Right lung (tissue), 10 donors: ENCODE results near the gene SCN7A. TPM values are rescaled to one million over a fixed set of nuclear protein-coding genes. Genes with fewer than 3 reads are reported as not detected.

Experiments
- DNase-seq, 2 donors: peaks; one replicate each; pipeline ENCODE4 v3.0.0-alpha.2; 2013
- long read RNA-seq, 8 donors: transcript quantifications; one replicate each; lab custom pipeline, GENCODE V29; 2026
- polyA plus RNA-seq, 5 donors: library from polyadenylated mRNA; unstranded; fragments of 120-200 nt; gene quantifications; one replicate each; pipeline versions ENCODE4 v1.2.1 to v1.2.3, GENCODE V29; 2013; ENCODE audit warnings: inconsistent platforms in 1 of 5, low replicate concordance in 1 of 5; ENCODE audit not compliant: insufficient read length in 5 of 5, insufficient read depth in 1 of 5

The SCN7A gene
- 100 to 1,000 TPM in 2 of 5 donors, 10 to 100 TPM in 3; 45.2 to 123 (median 99.0) TPM for polyA plus RNA-seq
- long read RNA-seq, donor 1, partial matches to known transcripts: 9 of 9 reads
- long read RNA-seq, donor 1, other reads (novel, unspliced or antisense): 0 of 9 reads
- long read RNA-seq, donor 2, full-length matches to known transcripts: 1 of 1 reads
- long read RNA-seq, donor 2, partial matches to known transcripts: 0 of 1 reads
- long read RNA-seq, donor 2, other reads (novel, unspliced or antisense): 0 of 1 reads
- long read RNA-seq, donor 3: 0 reads
- long read RNA-seq, donor 4, partial matches to known transcripts: 0 of 1 reads
- long read RNA-seq, donor 4, other reads (novel, unspliced or antisense): 0 of 1 reads
- long read RNA-seq, donor 5, partial matches to known transcripts: 12 of 12 reads
- long read RNA-seq, donor 5, other reads (novel, unspliced or antisense): 0 of 12 reads
- long read RNA-seq, donor 6: 0 reads
- long read RNA-seq, donor 7, partial matches to known transcripts: 9 of 9 reads
- long read RNA-seq, donor 7, other reads (novel, unspliced or antisense): 0 of 9 reads
- long read RNA-seq, donor 8: 0 reads

DNA sequence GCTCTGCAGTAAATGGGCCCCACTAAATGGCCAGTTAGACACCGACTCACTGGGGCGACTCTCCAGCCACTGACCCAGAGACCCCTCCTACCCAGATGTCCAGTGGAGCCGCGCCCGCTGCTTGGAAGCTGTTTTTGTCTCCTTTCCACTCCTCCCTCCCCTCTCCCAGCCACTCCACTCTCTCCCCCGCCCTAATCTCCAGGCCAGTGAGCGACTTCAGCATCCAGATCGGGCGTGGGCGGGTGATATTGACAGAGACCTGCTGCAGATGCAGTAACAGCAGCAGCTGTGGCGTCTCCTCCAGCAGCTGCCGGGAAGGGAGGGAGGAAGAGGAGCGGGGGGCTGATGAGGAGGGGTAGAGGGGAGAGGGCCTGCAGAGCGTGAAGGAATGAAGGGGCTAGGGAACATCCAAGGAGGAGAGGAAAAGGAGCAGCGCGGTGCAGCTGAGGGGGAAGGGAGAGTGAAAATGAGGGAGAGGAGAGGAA is at the start of gene SCN7A:
TSS of gene SCN7A (minus strand) at position 110 of the 485 bp plus-strand sequence. CDS start 16,553 bp downstream, outside the sequence.
- DNase-seq: peak; percentile 95 to 96

DNA sequence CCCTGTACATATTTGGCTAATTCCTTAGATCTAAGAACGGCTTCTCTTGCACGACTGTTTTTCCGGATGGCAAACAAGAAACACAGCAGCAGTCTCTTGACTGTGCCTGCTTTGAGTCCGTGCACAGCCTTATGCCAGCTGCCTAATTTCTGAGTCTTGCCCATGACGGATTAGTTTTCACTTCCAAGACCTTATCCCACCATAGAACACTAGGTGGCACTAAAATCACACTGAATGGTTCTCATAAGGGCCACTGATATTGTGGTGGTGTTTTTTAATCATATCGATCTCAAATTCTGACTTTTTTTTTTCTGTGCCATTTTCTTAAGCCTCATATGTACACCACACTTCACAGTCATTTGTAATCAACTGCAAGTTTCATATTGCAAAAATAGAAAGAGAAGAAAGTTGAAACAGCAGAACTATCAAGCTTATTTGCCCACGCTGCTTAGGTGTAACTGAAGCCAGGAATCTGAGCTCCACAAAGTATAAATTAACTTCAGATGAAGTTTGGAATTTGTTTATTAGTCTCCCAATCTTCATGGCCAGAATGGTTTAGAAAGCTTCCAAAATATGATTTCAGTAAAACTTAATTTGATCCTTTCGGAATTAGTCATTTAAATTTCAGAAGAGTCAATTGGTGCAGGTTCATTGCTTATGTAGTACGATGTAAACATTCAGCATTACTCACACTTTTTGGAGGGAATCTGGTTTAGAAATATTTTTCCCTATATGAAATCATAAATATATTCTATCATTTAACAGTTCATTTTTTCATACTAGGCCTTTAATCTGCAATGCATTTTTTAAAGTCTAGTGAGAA is 45.5 kb upstream of the SCN7A start:
- peak; percentile 44 to 58 for DNase-seq

DNA sequence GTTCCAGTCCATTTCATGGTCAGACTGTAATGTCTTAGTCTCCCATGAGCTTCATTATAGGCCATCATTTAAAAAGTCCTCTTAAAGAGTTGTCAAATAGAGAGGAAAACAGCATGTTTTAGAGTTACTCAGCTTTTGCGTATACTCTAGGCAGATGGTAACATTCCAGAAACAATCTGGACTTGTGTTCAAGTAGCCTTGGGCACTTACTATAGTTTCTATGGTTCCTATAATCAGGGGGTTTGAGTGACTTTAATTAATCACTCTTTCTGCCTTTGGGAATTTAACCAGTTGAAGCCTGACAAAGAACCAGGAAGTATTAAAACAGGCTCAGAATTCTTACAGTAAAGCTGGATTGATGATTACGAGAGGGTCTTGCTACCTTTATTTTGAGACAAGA is 42.1 kb upstream of the SCN7A start:
- DNase-seq: no peak

DNA sequence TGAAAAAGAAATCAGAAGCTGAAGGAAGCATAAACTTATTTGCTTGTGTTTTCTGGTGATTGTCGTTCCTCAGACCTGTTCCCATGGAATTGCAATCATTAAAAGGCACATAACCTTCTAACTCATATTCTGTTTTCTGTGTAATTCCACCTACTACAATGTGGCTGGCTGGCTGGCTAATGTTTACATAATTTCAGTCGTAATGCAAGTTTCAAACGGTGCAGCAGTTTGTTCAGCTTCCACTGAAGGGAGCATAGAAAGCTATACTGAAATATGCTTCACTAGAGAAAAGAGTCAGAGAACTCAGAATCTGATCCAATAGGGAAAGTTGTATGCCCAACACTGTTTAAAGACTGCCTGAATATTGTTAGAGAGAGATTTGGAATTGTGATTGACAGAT is 27.1 kb upstream of the SCN7A start:
- no peak for DNase-seq

DNA sequence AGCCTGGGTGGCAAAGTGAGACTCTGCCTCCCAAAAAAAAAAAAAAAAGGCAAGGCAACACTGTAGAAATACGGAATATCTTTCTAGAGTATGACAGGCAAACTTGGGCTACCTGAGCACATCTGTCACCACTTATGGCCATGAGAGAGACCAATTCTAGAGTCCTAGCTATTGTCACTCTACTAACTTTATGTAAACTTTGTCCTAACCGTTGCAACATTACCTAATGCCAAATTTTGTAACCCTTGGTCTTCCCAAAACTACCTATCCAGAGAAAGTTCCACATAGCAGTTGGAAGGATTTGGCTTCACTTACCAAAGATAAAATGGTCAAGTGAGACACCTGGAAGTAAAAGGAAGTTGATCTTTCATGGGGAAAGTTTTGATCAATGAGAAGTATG is 26.6 kb upstream of the SCN7A start:
- DNase-seq: no peak

DNA sequence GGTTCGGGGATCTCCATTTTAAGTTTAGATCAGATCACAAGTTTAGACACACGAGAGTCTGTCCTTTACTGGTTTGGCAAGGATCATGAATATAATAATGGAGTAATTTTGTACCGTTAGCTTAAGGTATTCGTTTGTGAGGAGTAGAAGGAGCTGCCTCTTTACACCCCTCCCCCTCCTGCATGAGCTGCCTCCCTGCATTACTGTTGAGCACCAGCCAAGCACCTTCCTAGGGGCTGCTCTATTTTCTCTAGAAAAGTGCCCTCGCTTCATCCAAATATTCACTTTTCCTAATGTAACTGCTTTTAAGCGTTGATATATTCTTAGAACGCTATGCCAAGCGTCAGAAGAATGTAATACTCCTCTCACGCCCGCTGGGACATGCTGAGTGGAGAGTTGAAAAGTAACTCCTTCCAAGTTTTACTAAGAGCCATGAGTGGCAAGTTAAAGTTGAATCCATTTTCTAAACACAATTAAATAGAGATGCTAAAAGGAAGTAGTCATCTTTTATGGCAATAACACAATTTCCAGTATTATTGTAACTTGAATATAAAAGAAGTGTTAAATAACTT is 25.4 kb upstream of the SCN7A start:
- DNase-seq: no peak

DNA sequence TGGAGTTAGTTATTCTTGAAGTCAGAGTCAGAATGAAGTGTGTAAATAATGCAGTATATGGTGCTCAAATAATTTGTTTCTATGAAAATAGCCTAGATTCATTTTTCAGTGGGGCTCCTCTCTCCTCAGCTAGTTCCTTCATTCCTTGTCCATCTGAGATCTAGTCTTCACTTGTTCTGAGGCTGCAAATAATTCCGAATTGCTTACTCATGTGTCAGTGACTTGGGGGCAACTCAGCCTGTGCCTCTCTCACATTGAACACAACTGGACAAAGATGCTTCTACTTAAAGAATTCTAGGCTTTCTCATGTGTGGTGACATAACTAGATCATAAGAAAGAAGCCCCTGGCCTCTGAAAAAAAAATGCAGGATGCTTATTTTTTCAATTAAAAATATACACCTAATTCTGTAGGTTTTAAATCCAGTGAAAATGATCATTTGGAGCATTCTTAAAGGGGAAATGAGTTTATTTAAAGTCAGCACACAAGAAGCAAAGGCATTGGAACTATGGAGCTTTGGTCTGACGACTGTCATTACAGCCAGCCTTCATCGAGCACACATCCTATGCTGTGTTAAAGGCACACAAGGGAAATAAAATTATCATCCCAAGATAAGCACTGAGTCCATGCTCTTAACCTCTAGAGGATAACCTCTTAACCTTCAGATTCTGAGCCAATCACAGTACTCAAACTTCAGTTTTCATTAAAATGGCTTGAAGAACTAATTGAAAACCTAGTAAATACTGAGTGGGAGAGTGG is 24.8 kb upstream of the SCN7A start:
- DNase-seq: no peak

DNA sequence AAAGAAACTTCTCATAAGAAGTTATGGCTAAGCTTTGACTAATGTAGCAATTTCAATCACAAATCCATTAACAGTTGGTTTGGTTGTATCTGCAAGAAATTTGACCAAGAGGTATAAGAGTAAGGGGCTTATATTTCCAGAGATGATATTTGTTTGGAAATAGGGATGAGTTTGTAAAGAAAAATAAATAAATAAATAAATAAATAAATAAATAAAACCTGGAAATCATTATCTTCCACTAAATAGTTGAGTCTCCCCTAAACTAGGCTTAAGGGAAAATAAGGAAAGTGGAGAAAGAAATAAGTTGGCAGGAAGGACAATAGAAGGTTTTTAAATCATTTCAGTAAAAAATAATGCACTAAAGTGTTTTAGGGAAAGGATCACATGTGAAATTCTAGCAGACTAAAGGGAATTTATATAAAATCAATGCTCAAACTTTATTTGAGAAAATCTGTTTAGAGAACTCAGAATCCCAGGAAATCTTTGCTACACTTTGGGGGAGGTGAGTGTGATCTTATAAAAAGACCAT is 23.5 kb upstream of the SCN7A start:
- no peak for DNase-seq

DNA sequence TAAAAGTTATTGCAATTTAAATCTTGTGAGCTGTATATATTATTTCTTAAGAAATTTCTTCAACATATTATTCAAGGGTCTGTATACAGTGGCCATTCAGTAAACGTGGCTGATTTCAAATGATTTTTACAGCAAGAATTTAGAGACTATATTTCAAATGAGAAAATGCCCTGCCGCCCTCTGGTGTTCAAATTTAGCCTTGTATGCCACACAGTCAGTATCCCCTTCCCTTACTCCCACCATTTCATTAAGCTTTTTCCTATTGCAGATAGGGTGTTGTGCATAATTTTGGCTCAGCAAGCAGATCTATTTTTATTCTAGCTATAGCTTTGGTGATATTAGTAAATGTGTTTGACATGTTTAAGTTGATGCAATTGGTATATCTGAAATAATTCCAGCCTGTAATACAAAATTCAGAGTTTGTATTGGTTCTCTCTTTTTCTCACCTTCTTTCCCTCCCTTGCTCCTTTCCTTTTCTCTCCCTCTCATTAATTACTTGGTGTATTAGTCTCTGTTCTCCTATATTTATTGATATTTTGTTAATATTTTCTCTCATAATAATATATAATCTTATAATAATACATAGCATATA is 22.8 kb upstream of the SCN7A start:
- DNase-seq: peak; percentile 36 to 56

DNA sequence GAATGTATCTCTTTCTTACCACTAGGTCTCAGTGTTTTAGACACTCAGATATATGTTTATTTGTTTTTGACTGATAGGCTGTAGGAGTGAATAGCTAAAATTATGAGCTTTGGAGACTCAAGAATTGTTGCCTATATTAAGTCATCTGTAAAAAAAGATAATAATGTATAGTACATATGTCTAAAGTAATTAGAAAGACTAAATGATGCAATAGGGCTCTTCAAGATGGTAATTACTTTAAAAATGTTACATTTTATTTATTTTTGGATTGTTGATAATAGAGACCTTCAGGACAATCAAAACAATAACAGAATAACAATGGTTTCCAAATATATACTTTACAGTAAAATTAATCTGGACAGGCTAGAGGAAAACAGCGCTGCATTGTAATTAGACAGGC is 19.9 kb upstream of the SCN7A start:
- DNase-seq: no peak

DNA sequence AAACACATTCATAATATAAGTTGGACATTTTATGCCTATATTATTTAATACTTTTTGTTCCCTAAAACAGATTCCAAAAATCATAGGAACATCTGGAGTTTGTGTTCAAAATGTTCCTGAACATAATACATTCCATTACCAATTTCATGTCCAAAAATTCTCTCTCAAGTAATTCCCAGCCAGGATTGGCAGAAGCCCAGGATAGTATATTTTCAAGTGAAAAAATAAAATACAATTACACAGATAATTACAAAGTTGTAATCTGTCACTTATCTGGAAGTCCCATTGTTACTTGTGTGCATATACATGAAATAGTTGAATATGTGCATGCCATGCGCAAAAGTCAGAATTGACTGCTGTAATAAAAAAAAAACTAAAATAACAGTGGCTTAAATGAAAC is 5.2 kb upstream of the SCN7A start:
- DNase-seq: peak; percentile 21 to 42

DNA sequence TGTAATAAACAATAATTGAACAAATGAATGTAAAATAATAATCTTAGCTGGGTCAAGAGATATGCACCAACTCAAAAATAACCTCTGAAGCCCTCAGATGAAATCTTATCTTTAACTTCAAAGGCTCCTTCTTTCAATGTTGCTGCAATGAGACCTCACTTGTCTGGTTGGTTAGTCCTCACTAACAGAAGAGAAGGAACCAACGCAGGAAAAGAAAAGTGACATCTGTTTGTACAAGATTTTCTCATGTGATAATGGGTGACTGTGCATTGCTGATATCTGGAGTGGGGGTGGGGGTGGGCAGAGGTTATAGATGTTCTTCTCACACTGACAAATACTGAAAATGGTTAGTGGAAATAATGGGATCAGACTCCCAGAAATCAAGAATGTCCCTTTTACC is 2.6 kb downstream of the SCN7A start:
- DNase-seq: no peak

DNA sequence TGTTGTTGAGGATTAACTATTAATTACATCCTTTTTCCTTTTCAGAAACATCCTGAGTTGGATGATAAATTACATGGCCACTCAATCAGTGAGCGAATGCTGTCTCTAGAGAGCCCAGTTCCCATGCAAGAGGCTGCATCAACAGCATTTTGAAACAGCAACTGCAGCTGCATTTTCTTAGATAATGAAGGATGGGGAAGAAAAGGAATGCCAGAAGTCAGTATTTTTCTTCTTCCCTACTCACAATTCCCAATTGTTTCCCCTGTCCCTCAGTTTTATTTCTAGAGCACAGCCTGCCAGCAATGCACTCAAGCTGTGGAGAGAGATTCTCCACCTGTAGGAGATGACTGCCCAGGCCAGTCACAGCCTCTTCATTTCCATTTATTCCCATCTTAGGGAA is 6.9 kb downstream of the SCN7A start:
- no peak for DNase-seq

DNA sequence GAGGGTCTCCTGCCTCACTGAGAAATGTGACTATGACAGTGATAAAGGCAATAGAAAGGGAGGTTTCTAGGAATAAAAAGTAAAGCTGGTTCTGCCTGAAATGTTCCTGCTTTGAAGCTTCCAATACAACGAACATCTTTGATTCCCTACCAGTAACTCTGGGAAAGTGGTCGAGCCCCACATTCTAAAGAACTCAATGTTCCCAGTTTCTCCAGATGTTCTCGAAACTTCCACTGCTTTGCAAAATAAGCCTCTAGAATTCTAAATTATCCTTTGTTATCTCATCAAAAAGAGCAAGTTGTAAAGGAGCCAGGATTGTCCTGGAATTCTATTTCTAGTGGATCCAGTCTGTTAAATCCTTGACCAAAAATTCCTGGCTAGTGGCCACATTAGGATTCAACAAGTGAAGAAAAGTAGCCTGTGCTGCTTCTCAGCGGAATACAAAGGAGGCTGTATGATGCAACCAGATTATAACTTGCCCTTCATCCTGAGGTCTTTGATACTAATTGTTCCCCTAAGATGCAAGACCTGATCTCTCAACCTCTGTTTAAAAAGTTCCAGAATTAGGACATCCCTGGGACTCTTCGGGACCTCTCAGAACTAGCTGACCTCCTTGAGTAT is 8.4 kb downstream of the SCN7A start:
- no peak for DNase-seq

DNA sequence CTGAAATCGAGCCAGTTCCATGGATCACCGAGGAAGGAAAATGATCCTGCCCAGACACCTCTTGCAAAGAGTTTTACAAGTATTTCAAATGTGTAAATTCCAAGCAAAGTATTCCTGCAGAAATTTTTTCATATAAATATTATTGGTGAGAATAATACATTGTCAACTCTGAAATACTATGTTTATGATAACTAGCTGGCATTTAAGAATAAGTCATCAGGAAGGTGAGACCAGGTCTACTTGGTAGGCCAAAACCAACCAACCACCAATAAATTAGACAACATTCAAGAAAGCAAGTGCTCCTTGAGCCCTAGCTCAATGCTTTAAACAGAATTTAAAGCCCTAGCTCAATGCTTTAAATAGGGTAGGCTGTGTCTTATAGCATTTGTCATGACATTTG is 21.7 kb downstream of the SCN7A start:
- DNase-seq: no peak

DNA sequence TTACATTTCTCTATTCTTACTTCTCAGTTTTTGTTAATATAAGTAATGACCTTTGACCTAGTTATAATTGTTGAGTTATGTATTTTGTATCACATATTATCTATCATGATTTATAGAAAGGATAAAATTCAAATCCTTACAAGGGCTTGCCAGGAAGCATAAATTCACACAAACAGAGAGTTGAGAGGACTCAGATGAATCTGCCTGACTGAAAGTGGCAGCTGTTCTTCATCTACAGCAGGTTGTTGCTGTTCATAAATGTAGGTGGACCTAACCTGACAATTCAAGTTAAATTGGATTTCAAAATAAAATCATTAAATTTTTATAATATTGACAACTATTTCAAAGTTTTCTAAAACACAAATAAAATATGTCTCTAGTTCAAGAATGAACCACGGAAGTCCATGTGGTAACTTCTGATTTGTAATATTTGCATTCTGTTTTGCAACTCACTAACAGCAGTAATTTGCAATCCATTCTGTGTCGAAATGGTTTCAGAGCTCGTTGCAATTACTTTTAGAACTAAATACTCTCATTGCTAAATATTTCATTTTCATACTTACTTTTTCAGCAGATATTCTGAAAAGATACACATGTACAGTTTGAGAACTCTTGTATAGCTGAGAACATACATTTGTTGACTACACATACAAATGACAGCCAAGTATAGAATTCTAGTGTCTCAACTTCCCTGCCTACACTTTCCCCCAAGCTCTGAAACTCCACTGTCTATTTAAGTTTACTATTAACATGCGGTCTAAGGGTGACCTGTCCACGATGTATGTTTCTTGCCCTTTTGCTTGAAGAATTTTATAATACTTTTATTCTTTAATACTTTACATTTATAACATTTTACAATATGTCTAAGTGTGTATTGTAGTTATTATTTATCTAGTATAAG is 25.7 kb downstream of the SCN7A start:
- peak; percentile 26 to 35 for DNase-seq

DNA sequence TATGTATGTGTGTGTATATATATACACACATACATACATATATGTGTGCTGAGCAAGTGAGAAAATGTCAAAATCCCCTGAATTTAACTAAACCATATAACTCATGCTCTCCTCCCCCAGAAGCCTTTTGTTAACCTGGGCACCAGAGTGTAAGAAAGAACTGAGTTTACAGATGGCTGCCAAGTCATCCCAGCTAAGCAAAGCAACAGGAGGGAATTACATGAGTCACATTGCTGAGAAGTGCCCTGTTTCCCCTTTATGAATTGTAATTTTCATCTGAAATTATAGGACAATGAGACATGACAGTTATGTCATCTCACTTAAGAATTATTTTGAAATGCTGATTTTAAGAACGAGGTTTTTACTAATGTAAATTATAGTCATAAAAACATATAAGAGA is 29.9 kb downstream of the SCN7A start:
- DNase-seq: no peak

DNA sequence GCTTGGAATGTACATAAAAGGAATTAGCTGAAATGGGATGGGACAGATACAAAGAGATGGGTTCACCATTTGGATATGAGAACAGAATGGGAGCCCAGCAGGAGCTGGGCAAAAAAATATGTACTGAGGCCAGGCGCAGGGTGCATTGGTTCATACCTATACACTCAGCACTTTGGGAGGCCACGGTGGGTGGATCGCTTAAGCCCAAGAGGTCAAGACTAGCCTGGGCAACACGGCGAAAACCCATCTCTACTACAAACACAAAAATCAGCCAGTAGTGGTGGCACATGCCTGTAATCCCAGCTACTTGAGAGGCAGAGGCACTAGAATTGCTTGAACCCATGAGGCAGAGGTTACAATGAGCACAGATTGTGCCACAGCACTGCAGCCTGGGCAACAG is 30.4 kb downstream of the SCN7A start:
- DNase-seq: no peak

DNA sequence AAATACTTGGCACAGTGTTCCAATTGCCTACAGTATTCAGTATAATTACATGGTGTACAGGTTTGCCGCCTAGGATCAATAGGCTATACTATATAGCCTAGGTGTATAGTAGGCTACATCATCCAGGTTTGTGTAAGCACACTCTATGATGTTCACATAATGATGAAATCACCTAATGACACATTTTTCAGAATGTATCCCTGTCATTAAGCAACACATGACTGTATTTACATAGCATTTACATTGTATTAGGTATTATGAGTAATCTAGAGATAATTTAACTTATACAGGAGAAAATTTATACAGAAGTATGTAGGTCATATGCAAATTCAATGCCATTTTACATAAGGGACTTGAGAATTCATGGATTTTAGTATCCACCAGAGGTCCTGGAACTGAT is 35.4 kb downstream of the SCN7A start:
- DNase-seq: no peak
